ENCODE data around the gene TRIM52.

- no peak for TF ChIP-seq RAD21 (IDR thresholded peaks at IDR 0.05; ENCODE audit: low read depth)
- TF ChIP-seq CTCF (IDR thresholded peaks at IDR 0.05 in 2 of 3, conservative IDR thresholded peaks at IDR 0.05 in 1 of 3; ENCODE audit: borderline replicate concordance in 1 of 3, insufficient read depth in 1 of 3, low read depth in 2 of 3, low read length in 2 of 3) = no peak
- TF ChIP-seq EZH2 (IDR thresholded peaks at IDR 0.05) = no peak
- TF ChIP-seq ZNF274 (IDR thresholded peaks at IDR 0.05; ENCODE audit: low read depth, low read length) = no peak
Measured at GRCh38 chr5:181243564-181244343, 17.2 kb downstream of the TRIM52 start, which contains the start of gene RACK1.
